Epidermal melanocyte (primary cell): ENCODE data around the gene AP2A1.
"Not testable (repeated sequence)": the region's sequence is repeated elsewhere in the genome, so short reads cannot be mapped to it uniquely, and the experiment has no call there.

Experiments
- DNase-seq: peaks from one replicate; pipeline ENCODE4 v3.0.0; 2011; ENCODE audit warnings: low spot score; ENCODE audit not compliant: insufficient read length

AP2A1 gene

GRCh38 chr19:49766930-49767299 lies at the start of gene AP2A1:
Gene AP2A1 (plus strand): TSS chr19:49767001. CDS start chr19:49767134, 133 bp downstream.
- no peak for DNase-seq

DNA sequence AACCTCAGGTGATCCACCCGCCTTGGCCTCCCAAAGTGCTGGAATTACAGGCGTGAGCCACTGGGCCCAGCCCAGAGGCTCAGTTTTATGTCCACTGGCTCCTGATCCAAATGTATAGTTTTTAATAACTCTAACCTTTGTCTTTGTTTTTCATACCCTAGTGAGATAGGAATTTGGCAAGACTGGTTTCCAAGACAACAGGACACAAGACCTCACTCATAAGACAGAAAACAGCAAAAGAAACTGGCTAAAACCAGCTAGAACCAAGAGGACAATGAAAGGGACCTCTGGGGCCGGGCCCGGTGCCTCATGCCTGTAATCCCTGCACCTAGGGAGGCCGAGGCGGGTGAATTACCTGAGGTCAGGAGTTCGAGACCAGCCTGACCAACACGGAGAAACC lies 48.3 kb upstream of the AP2A1 start:
- no peak for DNase-seq

GRCh38 chr19:49718991-49719390 lies 47.8 kb upstream of the AP2A1 start:
- no peak for DNase-seq

- not testable (repeated sequence) for DNase-seq
Observed at GRCh38 chr19:49719420-49719819, 47.4 kb upstream of the AP2A1 start.

- DNase-seq: no peak
Observed at GRCh38 chr19:49727217-49728030, 39.4 kb upstream of the AP2A1 start.

DNA sequence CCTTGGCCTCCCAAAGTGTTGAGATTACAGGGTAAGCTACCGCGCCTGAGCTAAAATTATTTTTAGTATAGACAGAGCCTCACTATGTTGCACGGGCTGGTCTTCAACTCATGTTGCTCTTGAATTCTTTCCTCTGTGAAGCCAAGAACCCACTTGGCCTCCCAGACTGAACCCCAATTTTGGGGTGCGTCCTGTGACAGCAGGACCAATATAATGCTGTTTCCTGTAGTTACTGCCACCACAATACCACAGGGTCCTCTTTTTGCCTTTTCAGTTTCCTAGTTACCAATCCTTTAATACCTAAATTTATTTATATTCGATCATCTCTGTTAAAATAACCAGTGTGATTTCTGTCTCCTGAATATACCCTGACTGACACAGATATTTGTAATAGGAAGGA lies 36.6 kb upstream of the AP2A1 start:
- no peak for DNase-seq

DNA sequence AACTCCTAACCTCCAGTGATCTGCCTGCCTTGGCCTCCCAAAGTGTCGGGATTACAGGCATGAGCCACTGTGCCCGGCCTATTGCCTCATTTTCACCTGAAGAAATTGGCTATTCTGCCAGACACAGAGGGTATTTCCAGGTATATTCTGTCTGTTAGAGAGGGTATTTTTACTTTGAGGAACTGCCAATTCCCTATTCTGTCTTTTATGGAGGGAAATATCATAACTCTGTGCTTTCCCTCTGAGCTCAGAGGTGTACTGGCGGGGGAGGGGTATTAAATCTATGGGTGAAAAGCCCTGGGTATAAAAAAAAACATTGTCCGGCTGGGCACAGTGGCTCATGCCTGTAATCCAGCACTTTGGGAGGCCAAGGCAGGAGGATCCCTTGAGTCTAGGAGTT lies 28.5 kb upstream of the AP2A1 start:
- DNase-seq: no peak

GRCh38 chr19:49739098-49739497 lies 27.7 kb upstream of the AP2A1 start:
- DNase-seq: no peak

- DNase-seq: no peak
Observed at GRCh38 chr19:49739933-49740332, 26.9 kb upstream of the AP2A1 start.

- DNase-seq: no peak
Observed at GRCh38 chr19:49741210-49741844, 25.5 kb upstream of the AP2A1 start.

DNA sequence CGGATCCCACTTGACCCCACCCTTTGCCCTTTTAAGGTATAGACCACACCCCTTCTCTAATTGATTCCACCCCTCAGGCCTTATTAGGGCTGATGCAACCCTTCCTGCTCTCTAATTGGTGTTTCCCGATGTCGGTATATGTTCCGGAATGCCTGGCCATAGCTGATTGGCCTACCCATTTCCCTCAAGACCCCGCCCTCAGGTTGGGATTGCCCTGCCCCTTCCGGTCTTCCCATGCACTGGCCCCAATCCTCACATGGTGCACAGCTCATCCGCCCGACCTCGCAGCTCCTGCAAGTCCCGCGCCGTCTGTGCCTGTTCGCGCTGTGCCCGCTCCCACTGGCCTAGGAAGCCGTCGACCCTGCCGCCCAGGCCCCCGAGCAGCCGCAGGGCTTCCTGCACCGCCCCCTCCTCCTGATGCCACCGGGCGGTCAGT lies 21.8 kb upstream of the AP2A1 start:
- no peak for DNase-seq

DNA sequence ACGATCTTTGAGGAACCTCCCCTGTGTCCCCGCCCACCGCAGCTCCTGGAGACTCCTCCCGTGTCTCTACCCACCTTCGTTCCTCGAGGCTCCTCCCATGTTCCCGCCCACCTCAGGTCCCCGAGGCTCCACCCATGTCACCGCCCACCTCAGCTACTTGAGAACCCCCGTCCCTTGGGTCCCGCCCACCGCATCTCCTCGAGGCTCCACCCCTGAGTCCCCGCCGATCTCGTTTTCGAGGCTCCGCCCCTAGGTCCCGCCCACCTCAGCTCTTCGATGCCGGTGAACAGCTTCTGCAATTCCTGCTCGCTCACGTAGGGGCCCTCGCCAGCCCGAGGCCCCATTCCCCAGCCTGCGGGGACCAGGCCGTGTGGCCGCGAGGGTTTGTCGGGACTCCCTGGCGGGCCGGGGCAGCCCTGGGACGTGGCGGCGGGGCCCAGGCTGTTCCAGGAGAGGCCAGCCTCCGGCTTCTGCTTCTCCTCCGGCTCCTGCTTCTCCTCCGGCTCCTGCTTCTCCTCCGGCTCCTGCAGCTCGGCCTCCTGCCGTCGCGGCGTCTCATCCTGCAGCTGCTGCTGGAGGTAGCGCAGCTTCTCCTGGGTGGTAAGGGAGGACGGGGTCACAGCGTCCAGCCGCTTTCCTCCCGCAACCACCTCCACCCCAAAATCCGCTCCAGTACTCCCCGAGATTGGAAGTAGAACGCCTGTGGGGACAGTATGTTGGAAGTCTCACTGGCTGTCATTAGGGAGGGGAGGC lies 20.4 kb upstream of the AP2A1 start:
- no peak for DNase-seq

GRCh38 chr19:49749055-49749716 lies 17.6 kb upstream of the AP2A1 start:
- DNase-seq: no peak

- DNase-seq: no peak
Observed at GRCh38 chr19:49749771-49750170, 17.0 kb upstream of the AP2A1 start.

DNA sequence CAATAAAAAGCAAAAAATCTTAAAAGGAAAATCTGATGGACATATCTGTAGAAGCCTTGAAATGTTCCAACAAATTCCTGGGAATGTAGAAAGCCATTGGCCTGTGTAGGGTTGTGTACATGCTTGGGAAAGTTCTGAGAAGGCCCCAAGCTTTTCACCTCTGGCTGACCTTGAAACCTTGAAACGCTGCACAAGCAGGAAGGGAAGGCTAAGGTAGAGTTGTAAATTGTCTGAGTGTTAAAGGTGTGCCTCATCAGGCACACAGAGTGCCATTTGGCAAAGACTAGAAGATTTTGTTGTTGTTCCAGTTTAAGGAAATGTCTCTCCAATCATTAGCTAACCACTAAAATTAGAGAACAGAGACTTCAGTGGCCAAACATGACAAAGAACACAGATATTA lies 14.1 kb upstream of the AP2A1 start:
- DNase-seq: no peak

- no peak for DNase-seq
Observed at GRCh38 chr19:49755956-49756355, 10.8 kb upstream of the AP2A1 start.

DNA sequence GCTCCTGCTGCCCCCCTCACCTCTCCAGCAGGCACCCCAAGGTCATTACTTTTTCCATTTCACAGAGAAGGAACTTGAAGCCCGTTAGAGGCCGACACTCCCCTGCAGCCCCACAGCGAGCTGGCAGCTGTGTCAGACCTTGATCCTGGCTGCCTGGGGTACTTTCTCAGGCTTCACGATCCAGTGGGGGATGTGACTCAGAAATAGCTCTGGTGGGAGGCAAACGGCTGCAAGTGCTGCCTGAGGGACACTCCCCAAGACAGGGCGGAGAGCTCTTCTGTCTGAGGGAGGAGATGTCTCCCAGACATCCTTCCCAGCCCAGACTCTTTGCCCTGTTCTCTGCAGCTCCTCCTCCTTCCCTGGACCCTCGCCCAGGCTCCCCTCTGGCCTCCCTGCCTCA lies 8.5 kb upstream of the AP2A1 start:
- DNase-seq: no peak

DNA sequence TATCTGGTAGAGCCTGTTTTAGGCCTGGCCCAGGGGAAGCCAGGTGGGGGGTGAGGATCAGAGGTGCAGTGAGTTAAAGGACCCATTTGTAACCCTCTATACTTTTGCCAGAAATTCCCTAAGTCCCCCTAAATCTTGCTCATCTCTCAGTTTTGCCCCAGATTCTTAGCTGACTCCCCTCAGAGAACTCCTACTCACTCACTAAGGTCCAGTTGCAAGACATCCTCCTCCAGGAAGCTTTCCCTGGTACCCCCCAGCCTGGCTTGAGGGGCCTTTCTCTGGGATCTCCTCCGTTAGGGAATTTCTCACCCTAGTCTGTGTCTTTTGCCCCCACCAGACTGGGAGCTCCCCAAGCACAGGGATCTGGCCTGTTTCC lies 5.6 kb upstream of the AP2A1 start:
- DNase-seq: no peak

- DNase-seq: no peak
Observed at GRCh38 chr19:49761625-49762311, 5.0 kb upstream of the AP2A1 start.

DNA sequence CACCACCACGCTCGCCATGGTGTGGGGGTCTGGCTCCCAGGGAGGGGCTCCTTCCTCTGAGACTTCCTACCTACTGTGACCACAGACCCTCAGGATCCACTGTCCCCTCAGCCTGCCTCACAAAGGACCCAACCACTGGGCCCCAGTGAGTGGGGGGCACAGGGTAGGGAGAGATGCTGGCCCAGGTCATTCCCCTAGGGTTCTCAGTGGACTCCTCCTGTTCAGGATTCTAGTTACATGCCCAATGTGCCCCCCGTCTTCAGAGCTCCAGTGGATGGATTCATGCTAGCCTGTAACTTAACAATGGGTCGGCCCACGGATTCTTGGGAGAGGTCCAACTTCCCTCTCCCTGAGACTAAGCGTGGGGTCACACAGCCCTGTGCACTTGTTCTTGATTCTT lies 3.6 kb upstream of the AP2A1 start, which contains the start of gene TSKS:
Gene TSKS (minus strand): TSS at position 77 of the 400 bp plus-strand sequence. CDS start 59 bp downstream, at position 18.
- no peak for DNase-seq

GRCh38 chr19:49764341-49764740 lies 2.5 kb upstream of the AP2A1 start:
- no peak for DNase-seq
